SK-N-SH treated with all-trans-retinoic acid at 6 μM for 48 hours (cell line): Measurements from ENCODE around the gene TMPRSS15.

Source experiments
- ISL1 ChIP-seq: fragments of 250-450 bp; sonication (Bioruptor Pico); IDR thresholded peaks from 2 replicates; pipeline ENCODE4 v2.1.2; 2022; ENCODE audit warnings: mild to moderate bottlenecking, moderate library complexity
- TCF4 ChIP-seq: fragments of 250-450 bp; sonication (Bioruptor Pico); IDR thresholded peaks from 2 replicates; pipeline ENCODE4 v1.8.0; 2021; ENCODE audit warnings: mild to moderate bottlenecking, moderate library complexity, borderline replicate concordance
- ZFP30 ChIP-seq: fragments of 450-650 bp; formaldehyde crosslinking; IDR thresholded peaks from 2 replicates; pipeline ENCODE4 v1.5.0; 2022; ENCODE audit warnings: mild to moderate bottlenecking, moderate library complexity
- TF ChIP-seq, protein P1 (sequence below): fragments of 250-450 bp; sonication (Bioruptor Pico); IDR thresholded peaks from 2 replicates; pipeline ENCODE4 v1.8.0; 2021; ENCODE audit warnings: low read depth, mild to moderate bottlenecking, moderate library complexity, borderline replicate concordance

DNA sequence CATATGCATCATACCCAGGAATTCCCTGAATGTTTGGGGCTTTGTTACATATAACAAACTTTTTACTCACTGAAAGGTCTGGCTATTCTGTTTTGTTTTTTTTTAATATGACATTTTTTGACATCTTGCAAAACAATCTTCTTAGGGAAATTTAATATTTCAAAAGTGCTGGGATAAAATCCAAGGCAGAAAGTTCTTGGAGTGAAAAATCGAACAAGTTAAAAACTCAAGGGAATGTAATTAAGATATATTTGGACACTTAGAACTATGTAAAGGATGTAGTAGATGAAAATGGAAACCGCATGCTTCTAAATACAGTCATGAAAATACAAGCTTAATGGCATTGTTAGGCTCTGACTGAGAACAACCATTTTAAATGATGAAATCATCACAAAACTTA is 150.4 kb downstream of the TMPRSS15 start:
- TF ChIP-seq TCF4, result no peak
- no peak for TF ChIP-seq ZFP30 (CRISPR knock-in tag)
- TF ChIP-seq ISL1 (CRISPR knock-in tag), result no peak
- TF ChIP-seq, protein P1, sequence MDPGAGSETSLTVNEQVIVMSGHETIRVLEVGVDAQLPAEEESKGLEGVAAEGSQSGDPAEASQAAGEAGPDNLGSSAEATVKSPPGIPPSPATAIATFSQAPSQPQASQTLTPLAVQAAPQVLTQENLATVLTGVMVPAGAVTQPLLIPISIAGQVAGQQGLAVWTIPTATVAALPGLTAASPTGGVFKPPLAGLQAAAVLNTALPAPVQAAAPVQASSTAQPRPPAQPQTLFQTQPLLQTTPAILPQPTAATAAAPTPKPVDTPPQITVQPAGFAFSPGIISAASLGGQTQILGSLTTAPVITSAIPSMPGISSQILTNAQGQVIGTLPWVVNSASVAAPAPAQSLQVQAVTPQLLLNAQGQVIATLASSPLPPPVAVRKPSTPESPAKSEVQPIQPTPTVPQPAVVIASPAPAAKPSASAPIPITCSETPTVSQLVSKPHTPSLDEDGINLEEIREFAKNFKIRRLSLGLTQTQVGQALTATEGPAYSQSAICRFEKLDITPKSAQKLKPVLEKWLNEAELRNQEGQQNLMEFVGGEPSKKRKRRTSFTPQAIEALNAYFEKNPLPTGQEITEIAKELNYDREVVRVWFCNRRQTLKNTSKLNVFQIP, result no peak
